DOHH2 (cell line): Measurements from ENCODE around the gene C11orf52.

Experiments
- EZH2phosphoT487 ChIP-seq: fragments of 200-600 bp; sonication (generic); IDR thresholded peaks from 2 replicates; pipeline ENCODE4 v1.6.1; 2017; ENCODE audit warnings: borderline replicate concordance, mild to moderate bottlenecking, antibody characterized with exemption, low read length, moderate library complexity, mixed read lengths
- TF ChIP-seq, protein P1 (sequence below): fragments of 200-600 bp; sonication (generic); IDR thresholded peaks from one replicate; pipeline ENCODE4 v1.5.1; 2014; ENCODE audit warnings: antibody characterized with exemption, mild to moderate bottlenecking, low read depth, low read length; ENCODE audit not compliant: poor library complexity, severe bottlenecking

DNA sequence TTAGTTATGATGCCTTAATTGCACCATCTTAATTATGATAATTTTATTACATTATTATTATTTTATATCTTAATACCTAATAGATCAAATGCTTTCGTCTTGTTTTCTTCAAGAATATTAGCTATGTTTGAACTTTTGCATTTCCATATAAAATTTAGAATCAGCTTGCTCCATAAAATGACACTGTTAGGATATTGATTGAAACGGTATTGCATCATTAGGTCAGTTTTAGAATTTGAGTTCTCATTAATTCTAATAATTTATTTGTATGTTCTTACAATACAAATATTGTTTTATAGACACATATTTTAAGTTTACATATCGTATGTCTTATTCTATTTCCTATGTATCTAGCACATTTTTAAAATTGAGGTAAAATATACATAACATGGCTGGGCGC is 32.7 kb upstream of the C11orf52 start:
- TF ChIP-seq, protein P1, sequence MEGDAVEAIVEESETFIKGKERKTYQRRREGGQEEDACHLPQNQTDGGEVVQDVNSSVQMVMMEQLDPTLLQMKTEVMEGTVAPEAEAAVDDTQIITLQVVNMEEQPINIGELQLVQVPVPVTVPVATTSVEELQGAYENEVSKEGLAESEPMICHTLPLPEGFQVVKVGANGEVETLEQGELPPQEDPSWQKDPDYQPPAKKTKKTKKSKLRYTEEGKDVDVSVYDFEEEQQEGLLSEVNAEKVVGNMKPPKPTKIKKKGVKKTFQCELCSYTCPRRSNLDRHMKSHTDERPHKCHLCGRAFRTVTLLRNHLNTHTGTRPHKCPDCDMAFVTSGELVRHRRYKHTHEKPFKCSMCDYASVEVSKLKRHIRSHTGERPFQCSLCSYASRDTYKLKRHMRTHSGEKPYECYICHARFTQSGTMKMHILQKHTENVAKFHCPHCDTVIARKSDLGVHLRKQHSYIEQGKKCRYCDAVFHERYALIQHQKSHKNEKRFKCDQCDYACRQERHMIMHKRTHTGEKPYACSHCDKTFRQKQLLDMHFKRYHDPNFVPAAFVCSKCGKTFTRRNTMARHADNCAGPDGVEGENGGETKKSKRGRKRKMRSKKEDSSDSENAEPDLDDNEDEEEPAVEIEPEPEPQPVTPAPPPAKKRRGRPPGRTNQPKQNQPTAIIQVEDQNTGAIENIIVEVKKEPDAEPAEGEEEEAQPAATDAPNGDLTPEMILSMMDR = no peak
- no peak for TF ChIP-seq EZH2phosphoT487
